SIG-M5 treated with dmso at 0.1 percent for 504 hours (cell line): Measurements from ENCODE around the gene ACOX3.

Experiments
- DNase-seq: peaks from one replicate; lab custom pipeline; 2025; ENCODE audit not compliant: unreplicated experiment; lab: John Stamatoyannopoulos, UW

The ACOX3 gene

DNA sequence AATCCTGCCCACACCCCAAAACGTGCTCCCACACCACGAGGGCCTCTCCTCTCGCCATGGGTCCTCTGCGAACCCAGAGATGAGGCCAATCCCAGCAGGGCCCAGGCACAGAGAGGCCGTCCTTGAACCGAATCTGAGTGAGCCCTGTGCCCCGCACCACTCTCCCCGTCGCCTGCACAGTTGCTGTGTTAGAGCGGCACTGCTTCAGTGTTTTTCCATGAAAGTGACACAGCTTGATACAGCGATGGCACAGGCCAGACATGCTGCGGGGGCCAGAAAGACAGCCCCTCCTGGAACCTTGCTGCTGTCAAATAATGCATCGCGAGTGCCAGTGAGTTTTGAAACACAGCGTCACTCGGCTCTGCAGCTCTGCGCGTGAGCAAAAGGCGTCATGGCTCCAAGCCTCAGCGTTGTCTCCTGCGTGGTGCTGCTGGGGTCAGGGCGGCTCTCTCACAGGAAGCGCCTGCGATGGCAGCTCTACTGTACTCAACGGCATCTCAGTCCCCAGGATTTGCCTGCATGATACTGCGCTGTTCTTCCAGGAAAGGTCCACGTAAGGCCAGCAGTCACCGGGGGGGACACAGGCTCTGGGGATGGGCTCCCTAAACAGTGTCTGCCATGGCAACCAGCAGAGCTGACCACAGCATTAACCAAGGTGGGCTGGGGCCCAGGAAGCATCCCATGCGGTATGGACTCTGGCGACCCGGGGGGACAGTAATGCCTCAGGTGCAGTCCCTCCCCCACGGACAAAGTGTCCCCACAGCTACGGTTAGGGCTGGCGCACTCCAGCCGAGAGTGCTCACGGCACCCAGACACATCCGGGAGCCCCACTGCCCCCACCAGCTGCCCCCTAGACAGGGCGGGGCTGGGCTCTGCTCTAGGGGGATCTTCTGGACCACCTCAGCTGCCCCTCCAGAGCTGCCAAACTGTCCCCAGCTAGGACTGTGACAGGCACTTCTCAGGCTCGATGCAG is 63.1 kb downstream of the ACOX3 start:
- no peak for DNase-seq

DNA sequence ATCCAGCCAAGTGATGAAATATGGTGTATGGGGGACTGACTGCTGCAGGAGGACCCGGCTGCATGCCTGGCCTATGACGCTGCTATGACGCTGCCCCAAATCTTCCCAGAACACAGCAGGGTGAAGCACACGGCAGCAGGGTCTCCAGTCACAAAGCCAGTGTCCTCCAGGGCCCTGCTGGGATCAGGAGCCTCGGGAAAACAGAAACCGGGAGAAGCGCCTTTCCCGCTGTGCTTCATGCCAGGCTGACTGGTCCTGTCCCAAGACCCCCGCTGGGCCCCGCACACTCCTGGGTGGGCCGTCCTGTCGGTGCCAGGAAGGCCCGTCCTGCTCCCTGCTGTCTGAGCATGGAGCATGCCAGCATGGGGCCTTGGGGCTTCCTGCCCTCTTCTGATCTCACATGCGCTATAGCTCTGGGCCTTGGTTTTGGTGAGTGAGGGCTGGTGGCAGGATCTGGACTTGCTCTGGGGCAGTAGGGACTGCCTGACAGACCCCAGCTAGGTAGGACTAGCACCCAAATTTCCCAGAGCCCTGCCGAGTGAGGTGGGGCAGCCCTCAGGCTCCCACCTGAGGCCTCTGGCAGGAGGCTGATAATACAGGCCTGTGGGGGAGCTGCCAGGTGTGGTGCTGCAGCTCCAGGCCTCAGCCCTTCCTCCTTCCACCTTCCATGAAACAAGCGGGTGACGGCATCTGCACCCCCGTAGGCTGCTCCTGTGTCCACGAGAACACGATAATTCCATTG is 64.0 kb downstream of the ACOX3 start:
- no peak for DNase-seq

DNA sequence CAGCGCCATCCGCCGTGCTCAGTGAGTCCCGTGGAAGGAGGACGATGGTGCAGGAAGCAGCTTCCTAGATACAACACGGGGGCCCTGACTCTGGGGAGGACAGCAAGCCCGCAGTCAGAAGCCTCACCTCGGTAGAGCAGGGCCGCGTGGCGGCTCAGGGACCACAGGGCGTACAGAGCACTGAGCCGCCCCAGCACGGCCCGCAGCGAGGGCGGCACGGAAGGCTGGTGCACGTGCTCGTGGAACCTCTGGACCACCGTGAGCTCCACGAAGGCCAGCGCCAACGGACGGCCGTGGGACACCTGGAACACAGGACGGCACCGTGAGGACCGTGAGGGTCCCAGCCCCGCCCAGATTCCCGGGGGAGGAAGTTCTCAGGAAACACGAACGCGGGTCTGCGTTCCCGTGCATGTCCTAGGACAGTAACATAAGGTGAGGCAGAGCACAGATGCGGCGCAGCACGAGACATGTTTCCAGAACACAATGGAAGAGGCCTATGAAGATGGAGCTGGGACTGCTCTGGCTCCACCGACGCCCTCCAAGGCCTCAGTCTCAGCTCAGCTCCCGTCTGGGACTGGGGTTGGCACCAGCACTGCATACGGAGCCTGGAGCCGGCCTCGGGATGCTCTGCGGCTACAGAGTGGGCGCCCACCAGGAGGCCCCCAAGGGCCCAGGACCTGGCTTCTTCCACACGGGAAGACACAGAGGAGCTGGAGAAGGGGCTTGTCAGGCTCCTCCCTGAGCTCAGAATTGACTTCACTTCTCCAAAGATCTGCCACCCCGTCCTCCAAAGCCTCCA is 65.5 kb downstream of the ACOX3 start:
- no peak for DNase-seq

GRCh38 chr4:8373973-8374545 is 66.5 kb downstream of the ACOX3 start:
- no peak for DNase-seq

GRCh38 chr4:8373270-8373972 is 67.1 kb downstream of the ACOX3 start:
- no peak for DNase-seq

GRCh38 chr4:8372506-8372905 is 68.0 kb downstream of the ACOX3 start:
- DNase-seq: no peak

DNA sequence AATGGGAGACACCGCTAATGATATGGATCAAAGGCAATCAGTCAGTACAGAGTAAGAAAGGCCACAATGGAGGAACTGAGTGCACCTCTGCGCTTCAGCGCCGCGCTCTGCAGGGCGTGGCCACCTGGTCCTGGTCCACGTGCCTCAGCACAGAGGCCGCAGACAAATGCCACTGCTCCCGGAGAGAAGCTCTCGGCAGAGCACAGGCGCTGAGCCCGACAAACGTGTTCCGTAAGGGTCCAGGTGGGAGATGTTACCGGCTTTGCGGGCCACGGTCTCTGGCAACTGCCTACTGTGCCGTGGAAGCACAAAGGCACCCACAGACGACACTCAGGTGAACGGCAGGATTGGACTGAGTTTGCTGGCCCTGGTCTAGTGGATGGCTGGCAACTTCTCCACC is 68.9 kb downstream of the ACOX3 start:
- no peak for DNase-seq

GRCh38 chr4:8370835-8371595 is 69.5 kb downstream of the ACOX3 start:
- no peak for DNase-seq

GRCh38 chr4:8370106-8370787 is 70.3 kb downstream of the ACOX3 start:
- no peak for DNase-seq

DNA sequence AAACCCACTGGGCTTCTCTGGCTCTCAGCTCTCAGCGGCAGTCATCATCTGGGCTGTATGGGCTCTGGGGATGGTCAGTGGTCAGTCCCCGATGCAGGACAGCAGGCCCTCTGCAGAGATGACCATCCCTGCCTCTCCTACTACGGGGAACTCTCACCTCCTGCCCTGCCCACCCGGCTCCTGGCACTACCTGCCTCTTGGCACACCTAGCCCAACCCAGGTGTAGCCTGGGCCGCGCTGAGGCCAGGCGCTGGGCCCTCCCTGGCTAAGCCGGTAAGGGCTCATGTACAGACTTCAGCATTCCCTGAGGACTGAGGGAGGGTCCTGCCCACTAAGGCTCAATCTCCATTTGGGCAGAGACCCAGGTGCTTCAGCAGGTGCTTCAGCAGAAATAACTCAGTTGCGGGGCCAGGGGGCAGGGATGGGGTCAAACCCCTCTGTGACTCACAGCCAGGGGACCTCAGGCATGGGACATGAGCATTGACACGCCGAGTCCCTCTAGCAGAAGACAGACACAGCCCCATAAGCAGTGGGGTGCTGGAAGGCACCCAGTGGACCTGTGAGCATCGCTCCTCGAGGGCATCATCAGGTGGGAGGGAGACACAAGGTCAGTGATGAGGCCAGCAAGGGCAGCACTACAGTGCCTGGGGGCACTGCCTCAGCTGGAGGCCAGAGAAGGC is 71.0 kb downstream of the ACOX3 start:
- no peak for DNase-seq

GRCh38 chr4:8368998-8369397 is 71.5 kb downstream of the ACOX3 start:
- no peak for DNase-seq

DNA sequence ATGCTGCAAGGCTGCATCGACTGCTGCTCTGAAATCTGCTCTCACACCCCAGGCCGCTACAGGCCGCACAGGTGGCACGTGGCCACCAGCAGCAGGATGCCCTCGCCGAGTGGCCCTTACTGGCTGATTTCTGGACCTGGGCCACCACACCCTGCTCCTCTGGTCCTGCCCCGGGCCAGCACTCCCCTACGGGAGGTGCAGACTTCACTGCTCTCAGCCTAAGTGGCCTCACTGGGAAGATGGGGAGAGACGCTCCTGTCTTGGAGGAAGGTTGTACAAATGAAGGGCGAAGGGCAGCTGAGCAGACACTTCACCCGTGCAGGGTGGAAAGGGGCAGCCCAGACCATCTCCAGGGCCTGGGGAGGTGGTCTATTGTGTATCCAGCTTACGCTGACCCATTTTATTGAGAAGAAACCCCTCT is 72.5 kb downstream of the ACOX3 start:
- no peak for DNase-seq

DNA sequence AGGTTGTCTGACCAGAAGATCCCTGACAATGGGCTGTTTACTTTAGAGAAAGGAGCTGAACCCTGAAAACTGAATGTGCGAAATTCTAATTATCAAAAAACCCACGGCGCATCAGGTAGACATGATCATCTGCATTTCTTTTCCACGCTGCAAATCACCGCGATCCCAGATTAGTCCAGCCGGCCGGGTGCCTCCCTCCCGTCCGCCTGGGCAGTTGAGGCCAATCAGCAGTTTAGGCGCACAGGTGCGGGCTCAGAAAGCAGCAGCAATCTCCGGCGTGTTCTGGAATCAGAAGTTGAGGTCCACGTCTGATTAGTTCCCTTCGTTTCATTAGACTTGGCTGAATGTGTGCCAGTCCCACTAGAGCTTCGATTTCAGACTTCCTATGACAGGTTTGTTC is 73.9 kb downstream of the ACOX3 start:
- no peak for DNase-seq

GRCh38 chr4:8365951-8366350 is 74.6 kb downstream of the ACOX3 start:
- DNase-seq: no peak

GRCh38 chr4:8365353-8365752 is 75.2 kb downstream of the ACOX3 start:
- no peak for DNase-seq

GRCh38 chr4:8364848-8365350 is 75.6 kb downstream of the ACOX3 start:
- DNase-seq: no peak

- no peak for DNase-seq
Observed at GRCh38 chr4:8364141-8364540, 76.4 kb downstream of the ACOX3 start.

DNA sequence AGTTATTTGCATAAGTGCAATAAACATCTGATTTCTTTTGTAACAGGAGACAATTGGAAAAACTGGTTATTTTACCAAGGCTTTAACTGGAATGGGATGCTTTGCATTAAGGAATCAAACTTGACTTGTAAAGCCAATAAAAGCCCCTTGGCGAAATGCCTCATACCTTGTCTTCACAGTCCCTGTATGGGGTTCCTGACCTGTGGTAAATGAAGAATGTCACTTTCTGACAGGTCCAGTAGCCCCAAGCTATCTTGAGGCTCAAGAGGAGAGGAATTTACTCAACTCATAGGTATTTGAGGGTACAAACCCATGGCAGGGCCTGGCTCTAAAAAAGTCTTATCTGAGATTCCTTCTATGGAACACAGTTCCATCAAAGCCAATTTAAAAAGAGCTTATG is 78.0 kb downstream of the ACOX3 start:
- no peak for DNase-seq
